ENCODE measurements around the gene NOTO. TPM values are rescaled to one million over a fixed set of nuclear protein-coding genes. Genes with fewer than 3 reads are reported as not detected.

The NOTO gene
- polyA plus RNA-seq, 2 of the 4 experiments (the other 2 are of a cell fraction), result 0.03 TPM; not detected in 1

GRCh38 chr2:73203055-73203681, 794 bp downstream of the NOTO start:
- H3K4me3 ChIP-seq, result peak overlapping the region; percentile 41
- H3K4me1 ChIP-seq, result peaks cover 12% of the 10 kb centered on the region
- H3K27ac ChIP-seq, result peak overlapping the region in 1 of 2 experiments; percentile 46; a peak in 1 of 6 replicates
- 40% methylated on average over 44 of the region's 44 CpGs for WGBS (ENCODE audit: missing lambda C conversion rate)
- peak; percentile 40 to 51; a peak in 3 of 6 replicates for ATAC-seq
- peak in 1 of 2 experiments; percentile 33 for DNase-seq (ENCODE audit: low read depth in 1 of 2, low spot score in 1 of 2)
- H3K4me2 ChIP-seq, result peak overlapping the region; percentile 72
- TF ChIP-seq BCL3 (IDR thresholded peaks at IDR 0.05) (no peak), MAX (IDR thresholded peaks at IDR 0.05) (no peak), REST (IDR thresholded peaks at IDR 0.05) (no peak)
- CTCF ChIA-PET, result interaction anchor here (0.6 to 2.1 kb wide), 4 partner anchors 10 to 310 kb away, joined by 3 to 15 read pairs (median 3); no protein-coding TSS in a partner anchor
- no peak for FAIRE-seq
- POLR2A ChIA-PET, result interaction anchor here (0.7 kb wide), 1 partner anchor 25 kb away, joined by 4 read pairs; no protein-coding TSS in a partner anchor
- H3K9me3 ChIP-seq, result peaks cover 5% of the 10 kb centered on the region; the same call in 2 of the 3 replicates

GRCh38 chr2:73205611-73206010, 3.2 kb downstream of the NOTO start:
- ATAC-seq, result no peak
- ChIA-PET POLR2A (no interaction called here), CTCF (interaction anchor here (0.6 to 10.2 kb wide), 6 partner anchors 17 to 258 kb away, joined by 3 to 173 read pairs (median 4); no protein-coding TSS in a partner anchor)
- peaks cover 12% of the 10 kb centered on the region for H3K4me1 ChIP-seq
- H3K4me3 ChIP-seq, result no peak overlapping the region
- H3K27ac ChIP-seq, result no peak overlapping the region
- WGBS (ENCODE audit: missing lambda C conversion rate), result 89% methylated on average over 6 of the region's 6 CpGs
- no peak for FAIRE-seq
- no peak for TF ChIP-seq TP53 (CRISPR knock-in tag; IDR thresholded peaks at IDR 0.05)
- no peak for TF ChIP-seq HMGXB4 (CRISPR knock-in tag; IDR thresholded peaks at IDR 0.05; ENCODE audit: borderline replicate concordance)
- no peak for TF ChIP-seq RAD21 (conservative IDR thresholded peaks at IDR 0.05 in 1 of 2, IDR thresholded peaks at IDR 0.05 in 1 of 2)
- no peak for TF ChIP-seq PHF8 (IDR thresholded peaks at IDR 0.05; ENCODE audit: borderline replicate concordance, low read depth)
- TF ChIP-seq HES2 (IDR thresholded peaks at IDR 0.05), result no peak
- no peak for TF ChIP-seq CTCF (IDR thresholded peaks at IDR 0.05)
- no peak for TF ChIP-seq CBX8 (IDR thresholded peaks at IDR 0.05)
- no peak for TF ChIP-seq HOXB5 (CRISPR knock-in tag; IDR thresholded peaks at IDR 0.05)
- no peak for TF ChIP-seq HDAC2 (IDR thresholded peaks at IDR 0.05)
- no peak for TF ChIP-seq MAZ (IDR thresholded peaks at IDR 0.05; ENCODE audit: borderline replicate concordance, low read depth, low read length)
- TF ChIP-seq ZFP36 (IDR thresholded peaks at IDR 0.05; ENCODE audit: borderline replicate concordance, partially characterized antibody), result no peak
- no peak for TF ChIP-seq EHF (CRISPR knock-in tag; IDR thresholded peaks at IDR 0.05)
- no peak for TF ChIP-seq HOXB13 (CRISPR knock-in tag; IDR thresholded peaks at IDR 0.05; ENCODE audit: low read depth)
- no peak for TF ChIP-seq KDM1A (IDR thresholded peaks at IDR 0.05; ENCODE audit: low read depth)
- TF ChIP-seq PBX3 (IDR thresholded peaks at IDR 0.05), result no peak
- TF ChIP-seq NR3C1 (IDR thresholded peaks at IDR 0.05), result no peak
- no peak for TF ChIP-seq NPAS2 (CRISPR knock-in tag; IDR thresholded peaks at IDR 0.05; ENCODE audit: borderline replicate concordance)
- no peak for TF ChIP-seq POLR2A (IDR thresholded peaks at IDR 0.05; ENCODE audit: low read length)
- no peak overlapping the region for H3K4me2 ChIP-seq
- no peak for DNase-seq (ENCODE audit: low read depth in 1 of 2, low spot score in 1 of 2)
- H3K9me3 ChIP-seq, result no peaks in the 10 kb centered on the region

Measured in A549 (cell line).